Right hindlimb (tissue), 1 donor: ENCODE results near the gene PKD2L1.
A peak's percentile ranks its signal among the peaks of the same experiment; 100 is the strongest.
"Not testable (repeated sequence)": the region's sequence is repeated elsewhere in the genome, so short reads cannot be mapped to it uniquely, and the experiment has no call there.

Experiments
- DNase-seq: peaks from one replicate; pipeline ENCODE4 v3.0.0-alpha.2; 2018

Gene PKD2L1

GRCh38 chr10:100276971-100277370 lies 53.1 kb downstream of the PKD2L1 start:
- DNase-seq: not testable (repeated sequence)

GRCh38 chr10:100267239-100268104 lies 62.6 kb downstream of the PKD2L1 start, which contains the start of gene CWF19L1:
TSS of gene CWF19L1 (minus strand) at chr10:100267638. CDS start at chr10:100267593, 45 bp downstream.
- DNase-seq: peak; percentile 94

GRCh38 chr10:100265821-100266485 lies 64.1 kb downstream of the PKD2L1 start:
- no peak for DNase-seq

- no peak for DNase-seq
These were observed 75.8 kb downstream of the PKD2L1 start for GRCh38 chr10:100254191-100254590.

GRCh38 chr10:100253041-100253440 lies 77.0 kb downstream of the PKD2L1 start:
- DNase-seq: no peak

GRCh38 chr10:100248820-100249219 lies 81.2 kb downstream of the PKD2L1 start:
- no peak for DNase-seq

- no peak for DNase-seq
These were observed 84.4 kb downstream of the PKD2L1 start for GRCh38 chr10:100245484-100246220.

GRCh38 chr10:100239851-100240250 lies 90.2 kb downstream of the PKD2L1 start:
- DNase-seq: no peak

- DNase-seq: no peak
These were observed 91.6 kb downstream of the PKD2L1 start for GRCh38 chr10:100238429-100238828.
